ENCODE measurements around the gene MIGA2.

DNA sequence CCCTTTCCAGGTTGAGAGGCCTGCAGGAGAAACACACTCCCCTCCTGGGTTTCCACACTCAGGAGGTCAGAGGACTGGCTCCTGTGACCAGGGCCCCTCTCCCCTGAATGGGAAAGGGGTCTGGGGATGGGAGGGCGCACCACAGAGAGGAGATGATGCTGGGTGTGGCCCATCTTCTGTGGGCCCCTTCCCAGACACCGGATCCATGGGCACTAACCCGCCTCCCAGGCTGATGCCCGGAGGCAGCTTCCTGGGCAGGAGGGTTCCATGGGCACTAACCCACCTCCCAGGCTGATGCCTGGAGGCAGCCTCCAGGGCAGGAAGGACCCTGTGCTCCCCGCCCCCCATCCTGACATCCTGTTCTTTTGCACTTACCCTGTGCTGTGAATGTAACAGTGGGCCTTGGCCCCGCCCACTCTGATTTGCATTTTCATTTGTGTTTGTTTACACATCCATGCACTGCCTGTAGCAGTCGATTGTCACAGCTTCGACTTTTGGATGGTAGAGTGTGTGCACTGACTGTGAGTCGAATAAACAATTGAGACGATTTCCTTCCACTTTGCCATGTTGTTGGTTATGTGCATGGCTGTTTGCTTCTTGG, 35.2 kb downstream of the MIGA2 start:
- TF ChIP-seq RAD21 (IDR thresholded peaks at IDR 0.05; ENCODE audit: low read length) (no peak), CTCF (conservative IDR thresholded peaks at IDR 0.05; ENCODE audit: low read depth, low read length) (no peak), POLR2A (IDR thresholded peaks at IDR 0.05; ENCODE audit: low read depth, low read length) (no peak), MAFK (IDR thresholded peaks at IDR 0.05; ENCODE audit: low read depth, low read length) (no peak), FOS (IDR thresholded peaks at IDR 0.05; ENCODE audit: low read depth, low read length) (no peak), CEBPB (IDR thresholded peaks at IDR 0.05; ENCODE audit: low read depth, low read length) (no peak), SMC3 (IDR thresholded peaks at IDR 0.05; ENCODE audit: low read depth, low read length) (no peak)

Measured in IMR-90 (cell line).